ENCODE data around the gene NCOR1.

NCOR1 gene

GRCh38 chr17:16108871-16109270, 106.5 kb downstream of the NCOR1 start:
- no peak for DNase-seq
- Histone ChIP-seq H3K14ac (ENCODE audit: low read length in 2 of 2) (no peak overlapping the region), H3K4me1 (ENCODE audit: control insufficient read depth, insufficient read depth, low read depth, low read length) (no peaks in the 10 kb centered on the region), H3K4me2 (ENCODE audit: low read length, poor library complexity, severe bottlenecking) (no peak overlapping the region), H3K18ac (ENCODE audit: low read depth in 1 of 2, low read length in 2 of 2) (no peak overlapping the region), H4K91ac (ENCODE audit: low read length) (no peak overlapping the region), H3K4me3 (ENCODE audit: insufficient read depth in 1 of 2, low read depth in 1 of 2, low read length in 2 of 2) (no peak overlapping the region), H3K23ac (ENCODE audit: low read length in 2 of 2) (no peak overlapping the region), H2AFZ (ENCODE audit: low read depth, low read length) (no peak overlapping the region), H3K9me3 (ENCODE audit: control insufficient read depth, low read length) (no peaks in the 10 kb centered on the region), H3K79me1 (replicated peaks; ENCODE audit: low read length, poor library complexity, severe bottlenecking) (peaks cover 19% of the 10 kb centered on the region), H2BK120ac (ENCODE audit: low read depth, low read length) (no peak overlapping the region), H3K9ac (ENCODE audit: low read length) (no peak overlapping the region), H2BK5ac (ENCODE audit: low read depth, low read length, poor library complexity, severe bottlenecking) (no peak overlapping the region), H2AK5ac (ENCODE audit: low read length, severe bottlenecking) (no peak overlapping the region), H2BK15ac (ENCODE audit: low read depth, poor library complexity, severe bottlenecking) (no peak overlapping the region), H4K8ac (ENCODE audit: low read length) (no peak overlapping the region), H3K4ac (ENCODE audit: low read depth in 1 of 2, low read length in 2 of 2) (no peak overlapping the region), H3K36me3 (ENCODE audit: control insufficient read depth in 1 of 2, insufficient read depth in 2 of 2, low read depth in 1 of 2, low read length in 2 of 2) (peaks cover 12 to 36% of the 10 kb centered on the region in 2 experiments), H2BK12ac (ENCODE audit: low read length in 2 of 2) (no peak overlapping the region), H3K27ac (ENCODE audit: low read length, poor library complexity, severe bottlenecking) (no peak overlapping the region), H3K27me3 (ENCODE audit: control insufficient read depth in 1 of 2, insufficient read depth in 1 of 2, low read length in 2 of 2) (no peaks in the 10 kb centered on the region)
- WGBS, result 100% methylated on average over 1 of the region's 4 CpGs

- H4K8ac ChIP-seq (ENCODE audit: low read length), result no peak overlapping the region
- H3K9ac ChIP-seq (ENCODE audit: low read length), result no peak overlapping the region
- H3K18ac ChIP-seq (ENCODE audit: low read depth in 1 of 2, low read length in 2 of 2), result no peak overlapping the region
- H2BK15ac ChIP-seq (ENCODE audit: low read depth, poor library complexity, severe bottlenecking), result no peak overlapping the region
- H2AFZ ChIP-seq (ENCODE audit: low read depth, low read length), result no peak overlapping the region
- no CpG with 5 or more reads among the region's 1 CpG for WGBS
- no peak overlapping the region for H3K27ac ChIP-seq (ENCODE audit: low read length, poor library complexity, severe bottlenecking)
- H2BK120ac ChIP-seq (ENCODE audit: low read depth, low read length), result no peak overlapping the region
- H3K79me1 ChIP-seq (replicated peaks; ENCODE audit: low read length, poor library complexity, severe bottlenecking), result peaks cover 24% of the 10 kb centered on the region
- peaks cover 16 to 40% of the 10 kb centered on the region in 2 experiments for H3K36me3 ChIP-seq (ENCODE audit: control insufficient read depth in 1 of 2, insufficient read depth in 2 of 2, low read depth in 1 of 2, low read length in 2 of 2)
- H3K14ac ChIP-seq (ENCODE audit: low read length in 2 of 2), result no peak overlapping the region
- no peak overlapping the region for H2BK5ac ChIP-seq (ENCODE audit: low read depth, low read length, poor library complexity, severe bottlenecking)
- DNase-seq, result no peak
- H3K4ac ChIP-seq (ENCODE audit: low read depth in 1 of 2, low read length in 2 of 2), result no peak overlapping the region
- no peak overlapping the region for H3K23ac ChIP-seq (ENCODE audit: low read length in 2 of 2)
- no peaks in the 10 kb centered on the region for H3K27me3 ChIP-seq (ENCODE audit: control insufficient read depth in 1 of 2, insufficient read depth in 1 of 2, low read length in 2 of 2)
- H3K4me3 ChIP-seq (ENCODE audit: insufficient read depth in 1 of 2, low read depth in 1 of 2, low read length in 2 of 2), result no peak overlapping the region
- no peak overlapping the region for H2AK5ac ChIP-seq (ENCODE audit: low read length, severe bottlenecking)
- no peak overlapping the region for H4K91ac ChIP-seq (ENCODE audit: low read length)
- H3K4me2 ChIP-seq (ENCODE audit: low read length, poor library complexity, severe bottlenecking), result no peak overlapping the region
- no peaks in the 10 kb centered on the region for H3K4me1 ChIP-seq (ENCODE audit: control insufficient read depth, insufficient read depth, low read depth, low read length)
- H2BK12ac ChIP-seq (ENCODE audit: low read length in 2 of 2), result no peak overlapping the region
- no peaks in the 10 kb centered on the region for H3K9me3 ChIP-seq (ENCODE audit: control insufficient read depth, low read length)
These were observed 106.9 kb downstream of the NCOR1 start for GRCh38 chr17:16108386-16108785.

- Histone ChIP-seq H2BK12ac (ENCODE audit: low read length in 2 of 2) (no peak overlapping the region), H3K18ac (ENCODE audit: low read depth in 1 of 2, low read length in 2 of 2) (no peak overlapping the region), H2BK15ac (ENCODE audit: low read depth, poor library complexity, severe bottlenecking) (no peak overlapping the region), H3K4me2 (ENCODE audit: low read length, poor library complexity, severe bottlenecking) (no peak overlapping the region), H3K27ac (ENCODE audit: low read length, poor library complexity, severe bottlenecking) (no peak overlapping the region), H3K27me3 (ENCODE audit: control insufficient read depth in 1 of 2, insufficient read depth in 1 of 2, low read length in 2 of 2) (no peaks in the 10 kb centered on the region), H3K4me1 (ENCODE audit: control insufficient read depth, insufficient read depth, low read depth, low read length) (no peaks in the 10 kb centered on the region), H3K4me3 (ENCODE audit: insufficient read depth in 1 of 2, low read depth in 1 of 2, low read length in 2 of 2) (no peak overlapping the region), H4K91ac (ENCODE audit: low read length) (no peak overlapping the region), H3K4ac (ENCODE audit: low read depth in 1 of 2, low read length in 2 of 2) (no peak overlapping the region), H2AFZ (ENCODE audit: low read depth, low read length) (no peak overlapping the region), H3K14ac (ENCODE audit: low read length in 2 of 2) (no peak overlapping the region), H2BK120ac (ENCODE audit: low read depth, low read length) (no peak overlapping the region), H2BK5ac (ENCODE audit: low read depth, low read length, poor library complexity, severe bottlenecking) (no peak overlapping the region), H3K9ac (ENCODE audit: low read length) (no peak overlapping the region), H3K79me1 (replicated peaks; ENCODE audit: low read length, poor library complexity, severe bottlenecking) (peaks cover 26% of the 10 kb centered on the region), H2AK5ac (ENCODE audit: low read length, severe bottlenecking) (no peak overlapping the region), H3K36me3 (ENCODE audit: control insufficient read depth in 1 of 2, insufficient read depth in 2 of 2, low read depth in 1 of 2, low read length in 2 of 2) (peaks cover 14 to 42% of the 10 kb centered on the region in 2 experiments), H4K8ac (ENCODE audit: low read length) (peak overlapping the region; percentile 30), H3K9me3 (ENCODE audit: control insufficient read depth, low read length) (no peaks in the 10 kb centered on the region), H3K23ac (ENCODE audit: low read length in 2 of 2) (no peak overlapping the region)
- WGBS, result 99% methylated on average over 8 of the region's 8 CpGs
- peak; percentile 14 for DNase-seq
These were observed 108.1 kb downstream of the NCOR1 start for GRCh38 chr17:16107165-16107770.

DNA sequence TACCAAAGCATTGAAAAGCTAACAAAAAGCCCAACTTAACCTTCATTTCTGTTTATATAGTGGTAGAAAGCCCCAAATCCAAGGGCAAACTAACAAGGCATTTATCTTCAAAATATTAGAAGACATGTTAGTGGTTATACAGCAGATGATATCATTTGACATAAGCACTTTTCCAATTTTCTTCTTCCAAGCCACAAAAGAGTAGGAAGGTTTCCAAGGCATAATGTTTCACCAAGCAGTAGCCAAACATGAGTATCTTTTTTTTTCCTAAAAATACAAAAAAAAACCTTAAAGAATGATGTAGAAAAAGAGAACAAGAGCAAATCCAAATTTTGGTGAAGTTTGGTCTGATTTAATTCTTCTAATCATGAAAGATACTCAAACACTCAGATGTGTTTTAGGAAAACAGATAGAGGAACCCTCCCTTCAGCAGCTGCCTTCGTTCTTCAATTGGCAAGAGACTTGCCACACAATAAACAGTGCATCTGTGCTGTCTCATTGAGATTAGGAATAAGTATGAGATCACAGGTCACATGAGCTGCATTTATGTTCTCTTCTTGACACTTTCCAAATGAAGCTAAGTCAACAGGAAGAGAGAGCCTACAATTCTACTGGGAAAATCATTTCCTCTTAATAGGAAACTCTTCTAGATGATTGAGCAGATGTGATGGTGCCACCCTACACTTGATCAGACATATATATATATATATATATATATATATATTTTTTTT, 109.0 kb downstream of the NCOR1 start:
- peak overlapping the region; percentile 79 for H3K9ac ChIP-seq (ENCODE audit: low read length)
- peak; percentile 86 for DNase-seq
- H3K4me3 ChIP-seq (ENCODE audit: insufficient read depth in 1 of 2, low read depth in 1 of 2, low read length in 2 of 2), result peak overlapping the region in 1 of 2 experiments; percentile 22
- H3K79me1 ChIP-seq (replicated peaks; ENCODE audit: low read length, poor library complexity, severe bottlenecking), result peaks cover 29% of the 10 kb centered on the region
- no peak overlapping the region for H4K8ac ChIP-seq (ENCODE audit: low read length)
- H2BK120ac ChIP-seq (ENCODE audit: low read depth, low read length), result no peak overlapping the region
- no peak overlapping the region for H2BK5ac ChIP-seq (ENCODE audit: low read depth, low read length, poor library complexity, severe bottlenecking)
- no peak overlapping the region for H2AFZ ChIP-seq (ENCODE audit: low read depth, low read length)
- no peak overlapping the region for H2BK12ac ChIP-seq (ENCODE audit: low read length in 2 of 2)
- no peak overlapping the region for H2AK5ac ChIP-seq (ENCODE audit: low read length, severe bottlenecking)
- H3K14ac ChIP-seq (ENCODE audit: low read length in 2 of 2), result no peak overlapping the region
- H2BK15ac ChIP-seq (ENCODE audit: low read depth, poor library complexity, severe bottlenecking), result no peak overlapping the region
- H3K4ac ChIP-seq (ENCODE audit: low read depth in 1 of 2, low read length in 2 of 2), result no peak overlapping the region
- no peak overlapping the region for H3K23ac ChIP-seq (ENCODE audit: low read length in 2 of 2)
- H3K18ac ChIP-seq (ENCODE audit: low read depth in 1 of 2, low read length in 2 of 2), result no peak overlapping the region
- H3K27me3 ChIP-seq (ENCODE audit: control insufficient read depth in 1 of 2, insufficient read depth in 1 of 2, low read length in 2 of 2), result no peaks in the 10 kb centered on the region
- H3K9me3 ChIP-seq (ENCODE audit: control insufficient read depth, low read length), result no peaks in the 10 kb centered on the region
- H3K36me3 ChIP-seq (ENCODE audit: control insufficient read depth in 1 of 2, insufficient read depth in 2 of 2, low read depth in 1 of 2, low read length in 2 of 2), result peaks cover 17 to 47% of the 10 kb centered on the region in 2 experiments
- H3K4me1 ChIP-seq (ENCODE audit: control insufficient read depth, insufficient read depth, low read depth, low read length), result no peaks in the 10 kb centered on the region
- WGBS, result 100% methylated on average over 1 of the region's 1 CpG
- no peak overlapping the region for H4K91ac ChIP-seq (ENCODE audit: low read length)
- no peak overlapping the region for H3K4me2 ChIP-seq (ENCODE audit: low read length, poor library complexity, severe bottlenecking)
- H3K27ac ChIP-seq (ENCODE audit: low read length, poor library complexity, severe bottlenecking), result no peak overlapping the region

All from mesenchymal stem cell (in vitro differentiated cells and primary cell).